G401 (cell line): ENCODE results near the gene ZBTB7C. TPM values are rescaled to one million over a fixed set of nuclear protein-coding genes. Genes with fewer than 3 reads are reported as not detected.

Experiments
- DNase-seq: peaks from one replicate; pipeline ENCODE4 v3.0.0-alpha.2; 2015; ENCODE audit warnings: low spot score
- in situ Hi-C: cut with HindIII; loops from 2 replicates; pipeline ENCODE4 v1.10.0; 2016; ENCODE audit warnings: low sequenced_read_pairs, mixed read lengths
- total RNA-seq: library from RNA; depleted of rRNA; stranded (reverse); fragments of >200 nt; shearing (Covaris generic); gene quantifications from 2 replicates; pipeline ENCODE4 v1.2.3, GENCODE V29; 2014

Gene ZBTB7C
- total RNA-seq, 1 experiment from 2014 or later = not detected

DNA sequence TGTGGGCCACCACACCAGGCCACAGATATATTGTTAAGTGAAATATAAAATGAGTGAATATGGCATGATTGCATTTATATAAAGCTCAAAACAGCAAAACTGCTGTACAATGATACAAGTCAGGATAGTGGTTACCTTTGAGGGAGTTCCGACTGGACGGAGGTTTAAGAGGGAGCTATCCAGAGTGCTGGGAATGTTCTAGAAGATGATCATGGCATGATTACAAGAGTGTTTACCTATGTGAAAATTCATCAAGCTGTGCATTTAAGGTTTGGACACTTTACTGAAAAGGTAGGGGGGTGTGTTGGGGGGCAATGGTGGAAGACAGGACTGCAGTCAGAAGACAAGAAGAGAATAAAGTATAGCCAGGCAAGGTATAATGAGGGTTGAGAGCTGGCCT, 201.4 kb downstream of the ZBTB7C start:
- no peak for DNase-seq
- in situ Hi-C loops = no loop called here

GRCh38 chr18:48206887-48207286, 202.3 kb downstream of the ZBTB7C start:
- in situ Hi-C loops = no loop called here
- DNase-seq = no peak

DNA sequence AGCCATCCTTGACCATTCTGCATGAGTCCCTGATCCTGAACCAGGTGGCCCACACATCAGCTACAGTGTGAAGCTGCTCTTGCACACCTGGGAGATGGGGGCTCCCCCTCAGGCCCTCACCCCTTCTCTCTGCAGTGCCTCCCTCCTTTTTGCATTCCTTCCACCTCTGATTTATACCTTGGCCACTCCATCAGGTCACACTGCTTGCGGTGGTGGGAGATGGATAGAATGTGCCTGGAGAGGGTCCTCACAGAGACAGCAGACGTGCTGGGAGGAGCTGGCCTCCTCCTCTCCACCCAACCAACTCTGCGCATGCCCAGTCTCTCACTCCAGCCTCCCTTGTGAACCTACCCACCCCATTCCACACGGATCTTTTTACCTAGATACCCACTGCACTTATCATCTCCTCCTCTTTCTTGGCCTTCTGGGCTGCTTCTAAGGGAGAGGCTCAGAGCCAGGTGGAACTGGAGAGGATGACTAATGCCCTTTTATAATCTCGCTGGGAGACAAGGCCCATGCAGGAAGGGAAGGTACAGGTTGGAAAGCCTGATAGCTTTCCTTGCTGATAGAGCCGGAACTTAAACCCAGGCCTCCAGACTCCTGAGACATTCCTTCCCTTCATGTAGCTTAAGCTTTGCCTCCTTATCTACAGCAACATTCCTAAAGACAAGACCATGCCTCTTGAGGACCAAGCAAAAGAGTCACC, 205.1 kb downstream of the ZBTB7C start:
- in situ Hi-C loops = no loop called here
- no peak for DNase-seq

- in situ Hi-C loops = no loop called here
- no peak for DNase-seq
These were observed 205.8 kb downstream of the ZBTB7C start for GRCh38 chr18:48203288-48203945.

GRCh38 chr18:48202350-48203260, 206.6 kb downstream of the ZBTB7C start:
- in situ Hi-C loops = no loop called here
- DNase-seq = no peak

DNA sequence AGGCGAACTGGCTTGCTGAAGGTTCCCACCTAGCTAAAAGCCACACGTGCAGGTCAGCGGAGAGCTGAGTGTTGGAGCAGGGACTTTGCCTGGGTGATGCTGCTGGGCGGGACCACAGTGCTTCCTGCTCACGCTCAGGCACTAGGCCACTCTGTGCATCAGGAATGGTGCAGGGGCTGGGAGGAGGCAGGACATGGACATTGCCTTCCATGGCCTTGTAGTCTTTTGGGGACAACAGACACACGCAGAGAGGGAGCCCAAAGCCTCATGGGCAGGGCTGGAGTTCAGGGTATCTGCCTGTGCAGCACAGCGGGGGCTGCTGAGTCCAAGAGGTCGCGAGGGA, 207.2 kb downstream of the ZBTB7C start:
- no peak for DNase-seq
- in situ Hi-C loops = no loop called here

- in situ Hi-C loops = no loop called here
- no peak for DNase-seq
These were observed 207.7 kb downstream of the ZBTB7C start for GRCh38 chr18:48201337-48202005.

- no peak for DNase-seq
- in situ Hi-C loops = no loop called here
These were observed 208.4 kb downstream of the ZBTB7C start for GRCh38 chr18:48200631-48201336.

- no peak for DNase-seq
- in situ Hi-C loops = no loop called here
These were observed 209.8 kb downstream of the ZBTB7C start for GRCh38 chr18:48199399-48199798.

GRCh38 chr18:48197819-48198218, 211.4 kb downstream of the ZBTB7C start:
- no peak for DNase-seq
- in situ Hi-C loops = no loop called here

DNA sequence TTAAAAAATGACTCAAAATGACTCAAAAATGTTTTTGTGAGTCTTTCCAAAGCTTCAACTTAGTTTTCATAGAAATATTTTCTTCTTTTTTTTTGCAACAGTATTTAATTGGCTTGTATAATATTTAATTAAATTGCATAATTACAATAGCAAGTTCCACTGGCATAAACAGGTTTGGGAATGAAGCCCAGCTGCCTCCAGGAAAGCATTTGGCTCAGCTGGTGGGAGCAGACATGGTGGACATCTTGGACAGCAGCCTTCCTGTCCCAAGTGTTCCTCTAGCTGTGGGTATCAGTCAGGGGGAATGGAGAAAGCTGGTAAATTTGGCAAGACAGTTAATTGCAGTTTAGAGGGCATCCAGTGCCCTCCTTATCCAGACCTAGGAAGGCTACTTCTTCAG, 213.4 kb downstream of the ZBTB7C start:
- peak; percentile 11 for DNase-seq
- in situ Hi-C loops = no loop called here

DNA sequence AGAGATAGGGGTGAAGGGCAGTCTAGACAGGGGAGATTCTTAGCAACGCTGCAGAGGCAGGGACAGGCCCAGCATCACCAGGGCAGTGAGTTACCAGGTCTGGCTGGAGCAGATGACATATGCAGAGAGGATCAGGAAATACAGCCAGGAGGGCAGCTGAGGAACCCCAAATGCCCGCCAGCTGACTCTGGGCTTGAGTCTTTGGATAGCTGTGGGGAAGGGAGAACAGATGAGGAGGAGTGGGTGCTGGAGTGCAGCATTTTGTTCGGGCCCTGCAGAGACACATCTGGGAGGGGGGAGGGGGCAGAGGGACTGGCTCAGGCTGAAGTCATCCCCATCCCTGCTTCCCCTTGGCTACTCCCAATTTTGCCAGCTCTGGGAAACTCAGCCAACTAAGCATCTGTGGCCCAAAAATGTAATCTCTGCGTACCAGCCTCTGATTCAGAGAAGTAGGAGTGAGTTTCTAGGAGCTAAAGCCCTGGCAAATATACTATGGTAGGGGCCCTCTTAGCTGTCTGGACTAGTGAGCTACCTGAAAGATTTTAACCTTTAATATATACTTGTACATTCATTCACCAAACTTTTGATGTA, 214.5 kb downstream of the ZBTB7C start:
- in situ Hi-C loops = no loop called here
- DNase-seq = no peak

DNA sequence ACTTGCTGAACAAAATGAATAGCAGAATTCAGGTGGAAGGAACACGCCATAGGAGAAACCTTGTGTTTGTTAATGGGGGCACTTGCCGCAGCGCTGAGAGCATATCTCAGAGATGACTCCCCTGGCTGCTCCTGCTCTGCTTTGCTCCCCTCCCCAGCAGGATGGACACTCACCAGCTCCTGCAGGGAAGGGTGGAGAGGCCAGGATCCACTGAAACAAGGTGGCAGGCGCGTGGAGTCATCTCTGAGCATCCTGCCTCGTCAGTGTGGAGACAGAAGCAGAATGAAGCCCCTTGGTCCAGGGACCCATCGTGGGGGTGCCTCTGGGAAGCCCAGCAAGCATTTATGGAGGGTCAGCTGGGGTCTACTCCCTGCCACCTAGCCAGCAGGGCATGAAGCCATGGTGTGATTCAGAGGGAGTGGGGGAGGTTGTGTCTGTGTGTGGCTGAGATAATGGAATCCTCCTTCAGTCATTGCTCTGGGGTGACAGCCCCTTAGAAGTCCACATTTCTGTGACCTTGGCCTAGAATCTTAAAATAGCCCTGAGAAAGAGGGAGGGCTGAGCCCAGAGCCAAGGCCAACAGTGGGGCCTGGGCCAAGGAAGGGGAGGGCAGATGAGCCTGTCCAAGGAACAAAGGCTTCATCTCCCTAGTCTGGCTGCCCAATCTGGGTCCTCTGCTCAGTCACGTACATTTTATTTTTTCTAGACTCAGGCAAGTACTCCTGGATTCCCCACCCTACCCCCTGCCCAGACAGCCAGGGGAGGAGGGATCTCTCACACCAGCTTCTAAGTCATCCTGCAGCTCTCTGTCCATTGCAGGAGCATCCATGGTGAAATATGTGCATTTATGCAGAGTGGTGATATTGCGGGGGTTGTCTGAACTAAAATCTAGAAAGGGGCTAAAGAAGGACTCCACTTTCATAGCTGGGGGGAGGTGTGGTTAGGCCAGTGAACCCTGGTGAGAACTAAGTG, 215.4 kb downstream of the ZBTB7C start:
- in situ Hi-C loops = no loop called here
- peak; percentile 12 for DNase-seq

DNA sequence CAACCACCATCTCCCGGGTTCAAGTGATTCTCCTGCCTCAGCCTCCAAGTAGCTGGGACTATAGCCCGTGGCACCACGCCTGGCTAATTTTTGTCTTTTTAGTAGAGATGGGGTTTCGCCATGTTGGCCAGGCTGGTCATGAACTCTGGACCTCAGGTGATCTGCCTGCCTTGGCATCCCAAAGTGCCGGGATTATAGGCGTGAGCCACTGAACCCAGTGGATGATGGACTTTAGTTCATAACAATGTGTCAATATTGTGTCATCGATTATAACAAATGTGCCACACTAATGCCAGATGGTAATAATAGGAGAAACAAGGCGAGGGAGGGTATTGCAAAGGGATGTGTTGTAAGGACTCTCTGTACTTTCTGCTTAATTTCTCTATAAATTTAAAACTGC, 216.6 kb downstream of the ZBTB7C start:
- DNase-seq = no peak
- in situ Hi-C loops = no loop called here

DNA sequence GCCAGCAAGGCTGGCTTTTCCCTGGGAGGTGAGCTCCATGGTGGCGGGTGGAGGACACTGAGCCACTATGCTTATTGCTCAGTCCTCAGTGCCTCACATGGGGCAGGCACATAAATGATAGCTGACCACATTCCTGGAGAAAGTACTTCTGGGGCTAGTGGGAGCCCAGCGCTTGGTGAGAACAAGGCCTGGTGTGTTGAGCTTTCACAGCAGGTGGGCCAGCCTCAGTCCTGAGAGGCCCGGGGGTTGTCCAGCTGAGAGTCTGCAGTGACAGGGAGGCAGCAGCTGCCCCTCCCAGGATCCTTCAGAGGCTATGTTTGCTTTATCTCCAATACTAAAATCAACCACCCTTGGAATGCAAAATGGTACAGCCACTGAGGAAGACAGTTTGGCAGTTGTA, 217.7 kb downstream of the ZBTB7C start:
- no peak for DNase-seq
- in situ Hi-C loops = no loop called here

DNA sequence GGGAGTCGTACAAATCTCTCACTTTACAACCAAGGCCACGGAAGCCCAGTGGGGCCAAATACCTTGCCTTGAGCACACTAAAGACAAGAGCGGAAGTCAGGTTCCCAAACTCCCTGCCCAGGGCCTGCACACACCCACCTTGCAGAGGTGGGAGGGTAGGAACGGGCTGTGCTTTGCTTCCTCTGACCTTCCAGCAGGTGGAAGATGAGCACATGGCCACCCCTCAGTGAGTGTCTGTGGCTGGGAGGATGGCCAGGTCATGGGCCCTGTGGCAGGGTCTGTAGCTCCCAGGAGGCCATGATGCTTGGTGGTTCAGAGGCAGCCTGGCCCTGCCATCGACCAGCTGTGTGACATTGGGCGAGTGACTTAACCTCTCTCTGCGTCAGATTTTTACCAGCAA, 218.2 kb downstream of the ZBTB7C start:
- in situ Hi-C loops = no loop called here
- no peak for DNase-seq

DNA sequence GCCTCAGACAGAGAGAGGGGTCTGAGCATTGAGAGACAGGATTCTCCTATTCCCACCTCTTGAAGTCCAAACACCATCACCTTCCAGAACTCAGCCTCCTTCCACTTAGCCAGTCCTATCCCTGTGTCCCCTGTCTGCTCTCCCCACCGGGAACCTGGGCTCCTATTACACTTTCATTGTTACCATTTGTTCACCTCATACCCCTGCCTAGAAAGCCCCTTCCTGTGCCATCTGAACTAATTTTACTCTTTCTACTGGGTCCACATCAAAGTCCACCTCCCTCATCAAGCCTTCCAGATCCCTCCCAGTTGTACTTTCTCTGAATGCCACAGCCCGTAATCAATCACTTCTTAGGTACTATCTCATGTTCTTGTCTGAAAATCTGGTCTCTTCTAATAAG, 220.6 kb downstream of the ZBTB7C start:
- in situ Hi-C loops = no loop called here
- DNase-seq = no peak

DNA sequence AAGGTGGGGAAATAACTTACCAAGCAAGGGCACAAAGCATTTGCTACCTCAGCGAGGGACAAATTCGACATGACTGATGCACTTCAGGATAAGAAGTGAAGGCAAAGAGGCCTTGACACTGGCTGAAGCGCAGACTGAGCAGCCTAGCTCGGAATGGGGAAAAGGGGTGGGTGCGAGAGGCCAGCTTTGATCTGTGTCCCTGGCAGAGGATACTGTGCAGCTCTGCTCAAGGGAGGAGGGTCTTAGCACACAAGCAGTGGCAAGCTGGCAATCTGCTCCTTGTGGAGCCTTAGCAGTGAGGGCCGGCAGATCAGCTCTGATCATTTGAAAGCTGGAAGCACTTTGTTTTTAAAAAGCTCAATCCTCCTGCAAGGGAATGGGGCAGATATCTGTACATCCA, 222.3 kb downstream of the ZBTB7C start:
- in situ Hi-C loops = no loop called here
- DNase-seq = no peak
